ENCODE results near the gene AAGAB.

Gene AAGAB

DNA sequence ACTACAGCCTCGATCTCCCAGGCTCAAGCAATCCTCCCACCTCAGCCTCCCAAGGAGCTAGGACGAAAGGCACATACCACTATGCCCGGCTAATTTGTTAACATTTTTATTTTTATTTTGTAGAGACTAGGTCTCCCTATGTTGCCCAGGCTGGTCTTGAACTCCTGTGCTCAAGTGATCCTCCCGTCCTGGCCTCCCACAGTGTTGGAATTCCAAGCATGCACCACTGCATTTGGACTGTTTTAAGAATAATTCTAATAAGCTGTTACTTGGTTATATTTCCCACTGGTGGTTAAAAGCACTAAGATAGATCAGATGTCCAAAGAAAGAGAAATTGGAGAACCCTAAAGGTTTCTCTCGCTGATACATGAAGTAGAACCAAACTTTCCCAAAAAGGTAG, 3.1 kb downstream of the AAGAB start:
- no peak for DNase-seq

DNA sequence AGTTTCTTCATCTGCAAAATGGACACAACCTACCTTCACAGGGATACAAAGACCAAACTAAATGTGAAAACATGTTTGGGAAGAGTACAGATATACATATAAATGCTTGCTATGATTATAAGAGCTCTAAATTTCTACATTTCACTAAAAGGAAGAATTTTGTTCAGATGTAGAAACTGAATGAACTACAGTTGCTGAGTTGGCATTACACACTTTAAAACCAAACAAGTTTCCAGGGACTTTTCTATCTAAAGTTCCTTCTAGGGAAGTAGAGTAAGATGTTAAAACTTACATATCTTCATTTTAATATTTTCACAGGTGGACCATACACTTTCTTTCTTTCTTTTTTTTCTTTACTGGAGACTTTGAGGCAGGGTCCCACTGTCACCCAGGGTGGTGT, 4.6 kb downstream of the AAGAB start:
- DNase-seq: no peak

DNA sequence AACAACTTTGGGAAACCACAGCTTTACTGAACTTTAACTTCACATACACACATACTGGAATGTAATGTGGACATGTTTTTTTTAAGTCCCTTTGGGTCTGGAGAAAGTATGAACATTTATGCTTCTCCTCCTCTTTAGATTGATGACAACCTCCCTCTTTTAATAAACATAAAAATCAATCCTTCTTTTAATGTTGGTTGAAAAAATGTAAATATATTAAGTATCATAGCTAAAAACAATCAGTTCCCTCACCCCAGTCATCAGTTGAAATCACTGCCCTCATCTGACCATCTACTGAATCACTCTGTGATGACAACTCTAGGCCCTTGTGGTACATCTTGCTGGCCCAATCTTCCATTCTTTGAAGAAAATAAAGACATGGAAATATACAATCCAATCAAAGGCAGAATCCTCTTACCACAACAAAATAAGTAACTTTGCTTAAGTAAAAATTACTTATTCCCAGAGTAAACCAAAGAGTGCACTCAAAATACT, 6.4 kb downstream of the AAGAB start:
- no peak for DNase-seq

DNA sequence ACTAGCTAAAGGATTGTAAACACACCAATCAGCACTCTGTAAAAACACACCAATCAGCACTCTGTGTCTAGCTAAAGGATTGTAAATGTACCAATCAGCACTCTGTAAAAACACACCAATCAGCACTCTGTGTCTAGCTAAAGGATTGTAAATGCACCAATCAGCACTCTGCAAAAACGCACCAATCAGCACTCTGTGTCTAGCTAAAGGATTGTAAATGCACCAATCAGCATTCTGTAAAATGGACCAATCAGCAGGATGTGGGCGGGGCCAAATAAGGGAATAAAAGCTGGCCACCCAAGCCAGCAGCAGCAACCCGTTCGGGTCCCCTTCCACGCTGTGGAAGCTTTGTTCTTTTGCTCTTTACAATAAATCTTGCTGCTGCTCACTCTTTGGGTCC, 7.9 kb downstream of the AAGAB start:
- peak; percentile 13 for DNase-seq

DNA sequence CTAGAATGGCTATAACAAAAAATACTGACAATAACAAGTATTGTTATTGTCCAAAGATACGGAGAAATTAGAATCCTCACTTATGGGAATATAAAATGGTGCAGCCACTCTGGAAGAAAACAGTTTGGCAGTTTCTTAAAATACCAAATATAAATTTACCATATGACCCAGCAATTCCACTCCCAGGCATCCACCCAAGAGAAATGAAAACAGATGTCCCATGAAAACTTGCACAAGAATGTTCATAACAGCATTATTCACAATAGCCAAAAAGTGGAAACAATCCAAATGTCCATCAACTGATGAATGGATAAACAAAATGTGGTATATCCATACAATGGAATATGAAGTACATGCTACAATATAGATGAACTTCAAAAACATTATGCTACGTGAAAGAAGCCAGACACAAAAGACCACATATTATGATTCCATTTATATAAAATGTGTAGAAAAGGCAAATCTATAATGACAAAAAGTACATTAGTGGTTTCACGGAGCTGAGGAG, 9.4 kb downstream of the AAGAB start:
- DNase-seq: no peak

DNA sequence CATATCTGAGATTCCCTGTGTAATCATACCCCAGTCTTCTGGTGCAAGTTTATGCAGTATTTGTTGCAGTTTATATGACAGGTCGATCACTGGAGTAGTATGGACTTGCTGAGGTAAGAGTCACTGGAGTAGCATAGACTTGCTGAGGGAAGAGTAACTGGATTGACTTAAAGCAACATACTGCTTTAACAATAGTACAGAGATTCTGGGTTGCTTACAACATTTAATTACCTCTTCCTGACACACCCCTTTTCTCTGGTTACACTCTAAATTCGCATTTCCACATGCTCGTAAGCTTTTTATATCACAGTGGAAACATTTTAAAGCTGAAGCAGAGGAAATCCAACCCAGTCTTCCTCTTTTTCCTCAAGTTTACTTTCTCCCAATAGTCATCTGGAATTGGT, 11.8 kb downstream of the AAGAB start:
- DNase-seq: no peak

DNA sequence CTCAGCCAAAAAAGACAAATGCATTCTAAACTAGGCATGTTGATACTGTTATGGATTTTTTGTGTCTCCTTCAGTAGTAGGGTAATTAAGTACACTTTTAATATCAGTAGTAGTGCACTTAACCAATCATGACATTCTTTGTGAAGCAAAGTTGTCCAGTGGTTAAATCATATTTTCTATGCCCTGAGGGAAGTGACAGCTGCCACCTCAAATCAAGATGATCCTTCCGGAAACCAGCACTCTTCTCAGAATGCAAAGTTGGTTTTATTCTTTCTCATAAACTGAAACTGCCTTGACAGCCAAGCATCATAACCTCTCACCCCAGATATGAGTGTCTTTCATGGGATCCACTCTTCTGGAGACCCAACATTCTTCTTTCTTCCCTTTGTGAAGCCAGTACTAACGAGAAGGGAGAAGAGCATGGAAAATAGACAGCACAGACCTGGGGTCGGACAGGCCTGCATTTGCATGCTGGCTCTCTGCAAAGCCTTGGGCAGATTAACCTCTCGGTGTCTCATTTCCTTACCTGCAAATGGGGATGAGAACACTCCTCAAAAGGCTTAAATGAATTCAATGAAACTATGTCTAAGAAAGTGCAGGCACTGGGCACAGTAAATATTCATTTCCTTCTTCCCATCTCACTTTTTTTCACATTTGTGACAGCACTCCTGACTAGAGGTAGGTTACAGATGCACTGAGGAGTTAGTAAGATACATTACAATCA, 13.2 kb downstream of the AAGAB start:
- DNase-seq: peak; percentile 34

DNA sequence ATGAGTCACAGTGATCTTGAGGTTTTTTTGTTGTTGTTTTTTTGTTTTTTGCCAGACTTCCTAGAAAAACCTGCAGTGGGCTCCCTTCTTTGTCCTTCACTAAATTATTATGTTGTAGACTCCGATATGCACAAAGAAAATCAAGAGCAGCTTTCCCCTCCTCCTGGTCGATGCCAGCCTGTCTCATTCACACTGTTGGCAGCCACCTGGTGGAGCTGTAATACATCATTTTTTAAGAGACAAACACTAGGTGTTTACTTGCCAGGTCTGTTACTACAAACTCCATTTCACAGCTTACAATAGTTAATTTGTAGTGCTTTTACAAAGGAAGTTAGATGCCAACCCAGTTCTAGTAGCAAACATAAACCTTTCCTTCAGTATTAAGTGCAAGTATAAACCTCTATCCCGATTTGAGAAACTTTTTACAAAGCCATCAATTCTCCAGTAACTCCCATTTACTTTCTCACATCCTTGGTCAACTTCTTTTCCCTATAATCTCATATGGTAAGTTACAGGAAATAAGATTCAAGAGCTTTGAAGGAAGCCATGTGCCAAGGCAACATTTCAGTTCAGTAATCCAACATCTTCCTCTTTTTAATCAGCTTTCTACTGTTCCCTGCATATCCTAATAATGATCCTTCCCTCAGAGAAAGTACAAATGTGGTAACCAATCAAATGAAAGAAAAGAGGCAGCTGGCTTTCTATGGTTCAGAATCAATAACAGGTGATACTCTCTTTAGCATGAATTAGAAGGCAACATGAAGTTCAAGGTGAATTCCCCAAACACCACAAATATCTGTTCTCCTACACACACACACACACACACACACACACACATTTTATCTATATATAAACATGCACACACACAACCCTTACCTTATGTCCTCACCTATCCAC, 14.0 kb downstream of the AAGAB start:
- peak; percentile 13 for DNase-seq

DNA sequence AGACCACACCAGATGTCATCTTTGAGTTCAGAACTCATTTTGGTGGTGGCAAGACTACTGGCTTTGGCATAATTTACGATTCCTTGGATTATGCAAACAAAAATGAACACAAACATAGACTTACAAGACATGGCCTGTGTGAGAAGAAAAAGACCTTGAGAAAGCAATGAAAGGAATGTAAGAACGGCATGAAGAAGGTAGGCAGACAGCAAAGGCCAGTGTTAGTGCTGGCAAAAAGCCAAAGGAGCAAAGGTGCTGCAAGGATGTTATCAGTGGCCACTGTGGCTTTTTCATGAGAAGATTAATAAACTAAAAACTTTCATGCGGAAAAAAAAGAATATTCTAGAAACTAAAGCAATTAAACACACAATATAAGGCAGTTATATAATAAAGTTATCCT, 21.9 kb downstream of the AAGAB start:
- no peak for DNase-seq

DNA sequence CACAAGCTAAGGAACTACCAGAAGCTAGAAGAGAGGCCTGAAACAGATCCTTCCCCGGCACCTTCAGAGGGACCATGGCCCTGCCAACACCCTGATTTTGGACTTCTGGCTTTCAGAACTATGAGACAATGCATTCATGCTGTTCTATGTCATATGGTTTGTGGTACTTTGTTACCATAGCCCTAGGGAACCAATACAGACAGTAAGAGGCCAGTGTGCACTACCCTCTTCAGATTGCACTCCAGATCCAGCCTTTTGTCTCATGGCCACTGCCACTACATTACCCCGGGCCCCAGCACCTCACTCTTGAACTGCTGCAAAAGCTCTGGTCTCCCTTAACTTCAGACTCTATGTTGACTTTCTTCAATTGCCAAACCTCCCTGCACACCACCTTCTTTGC, 24.0 kb downstream of the AAGAB start:
- DNase-seq: no peak

DNA sequence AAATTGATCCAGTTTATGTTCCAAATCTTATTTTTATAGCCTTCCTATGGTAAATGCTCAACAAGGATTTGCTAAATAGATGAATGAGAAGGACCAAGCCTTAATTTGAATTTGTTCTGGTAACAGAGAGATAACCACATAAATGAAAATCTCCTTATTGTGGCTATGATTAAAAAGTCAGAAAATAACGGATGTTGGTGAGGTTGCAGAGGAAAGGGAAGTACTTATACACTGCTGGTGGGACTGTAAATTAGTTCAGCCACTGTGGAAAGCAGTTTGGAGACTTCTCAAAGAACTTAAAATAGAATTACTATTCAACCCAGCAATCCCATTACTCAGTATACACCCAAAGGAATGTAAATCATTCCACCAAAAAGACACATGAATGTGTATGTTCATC, 26.2 kb downstream of the AAGAB start:
- no peak for DNase-seq

DNA sequence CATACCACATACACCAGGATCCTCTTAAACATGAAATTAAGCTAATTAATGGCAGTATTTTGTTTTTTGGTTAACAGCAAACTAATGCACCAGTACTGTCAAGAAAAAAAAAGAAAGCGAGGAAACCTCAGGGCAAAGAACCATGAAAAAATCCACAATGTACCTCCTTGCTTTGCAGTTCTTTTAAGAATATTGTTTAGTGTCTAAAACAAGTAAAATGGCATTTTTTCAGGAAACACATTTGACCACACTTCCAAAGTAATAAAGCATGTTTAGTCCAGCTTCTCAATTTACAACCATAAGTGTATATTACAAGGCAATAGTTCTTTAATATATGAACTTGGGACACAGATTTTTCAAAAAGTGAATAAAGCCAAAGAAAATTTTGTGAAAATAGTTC, 26.6 kb downstream of the AAGAB start:
- no peak for DNase-seq

DNA sequence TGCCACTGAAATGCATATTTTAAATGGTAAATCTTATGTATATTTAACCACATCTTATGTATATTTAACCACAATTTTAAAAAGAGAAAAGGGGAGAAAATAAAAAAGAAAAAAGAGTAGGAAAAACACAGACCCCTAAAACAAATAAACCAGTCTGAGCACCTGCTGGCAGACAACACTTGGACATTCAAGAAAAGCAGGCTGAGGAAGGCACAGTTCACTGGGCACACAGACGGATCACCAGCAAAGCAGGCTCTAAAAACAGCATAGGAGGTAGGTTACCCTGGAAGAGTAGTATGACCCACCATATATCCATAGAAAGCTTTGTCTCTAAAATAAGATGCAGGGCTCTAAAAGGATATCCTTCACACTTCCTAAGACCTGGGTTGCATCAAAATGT, 27.0 kb downstream of the AAGAB start:
- no peak for DNase-seq

DNA sequence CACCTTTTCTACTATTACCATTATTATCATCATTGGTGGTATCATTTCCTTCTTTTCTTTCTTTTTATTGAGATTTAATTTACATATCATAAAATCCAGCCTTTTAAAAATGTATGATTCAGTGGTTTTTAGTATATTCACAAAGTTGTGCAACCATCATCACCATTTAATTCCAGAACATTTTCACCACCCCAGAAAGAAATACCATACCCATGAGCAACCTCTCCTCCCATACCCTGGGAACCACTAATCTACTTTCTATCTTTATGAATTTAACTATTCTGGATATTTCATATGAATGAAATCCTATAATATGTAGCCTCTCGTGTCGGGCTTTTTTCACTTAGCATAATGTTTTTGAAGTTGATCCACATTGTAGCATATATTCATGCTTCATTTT, 29.1 kb downstream of the AAGAB start:
- no peak for DNase-seq

DNA sequence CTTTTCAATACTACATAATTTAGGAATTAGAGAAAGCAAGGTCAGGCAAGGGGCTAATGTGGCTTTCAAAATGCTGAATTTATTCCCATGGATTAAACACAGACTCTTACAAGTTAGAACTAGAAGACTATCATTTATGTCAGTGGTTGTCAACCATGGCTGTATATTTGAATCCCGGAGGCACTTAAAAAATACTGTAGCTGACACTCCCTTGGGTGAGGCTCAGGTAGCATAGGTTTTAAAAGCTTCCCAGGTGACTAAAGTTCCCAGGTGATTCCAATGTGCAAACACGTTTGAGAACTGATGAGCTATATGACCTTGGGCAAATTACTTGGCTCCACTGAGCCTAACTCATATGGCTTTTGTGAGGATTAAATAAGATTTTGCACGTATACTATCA, 29.6 kb downstream of the AAGAB start:
- no peak for DNase-seq

DNA sequence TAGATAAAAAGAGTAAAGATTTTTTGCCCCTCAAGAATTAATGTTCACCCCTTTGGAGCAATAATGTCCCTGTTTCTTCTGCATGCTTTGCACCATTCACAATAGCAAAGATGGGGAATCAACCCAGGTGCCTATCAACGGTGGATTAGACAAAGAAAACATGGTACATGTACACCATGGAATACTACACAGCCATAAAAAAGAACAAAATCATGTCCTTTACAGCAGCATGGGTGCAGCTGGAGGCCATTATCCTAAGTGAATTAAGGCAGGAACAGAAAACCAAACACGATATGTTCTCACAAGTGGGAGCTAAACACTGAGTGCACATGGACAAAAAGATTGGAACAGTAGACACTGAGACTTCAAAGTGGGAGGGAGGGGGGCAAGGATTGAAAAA, 35.2 kb downstream of the AAGAB start:
- DNase-seq: no peak

DNA sequence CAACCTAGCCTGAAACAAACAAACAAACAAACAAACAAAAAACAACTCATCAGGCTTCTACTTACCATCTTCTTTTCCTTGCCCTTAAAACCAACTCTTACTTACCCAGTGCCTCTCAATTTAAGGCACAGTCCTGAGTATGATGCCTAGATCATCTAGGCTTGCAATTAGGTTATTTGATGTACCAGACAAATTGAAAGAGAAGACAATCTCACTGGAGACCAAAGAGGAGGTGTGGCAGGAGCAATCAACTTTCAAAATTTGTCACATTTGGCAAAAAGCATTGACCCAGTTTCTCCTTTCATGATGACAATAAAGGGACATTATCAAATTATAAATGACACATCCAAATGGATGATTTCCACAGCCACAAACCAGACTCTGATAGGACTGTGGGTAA, 36.0 kb downstream of the AAGAB start:
- DNase-seq: no peak

DNA sequence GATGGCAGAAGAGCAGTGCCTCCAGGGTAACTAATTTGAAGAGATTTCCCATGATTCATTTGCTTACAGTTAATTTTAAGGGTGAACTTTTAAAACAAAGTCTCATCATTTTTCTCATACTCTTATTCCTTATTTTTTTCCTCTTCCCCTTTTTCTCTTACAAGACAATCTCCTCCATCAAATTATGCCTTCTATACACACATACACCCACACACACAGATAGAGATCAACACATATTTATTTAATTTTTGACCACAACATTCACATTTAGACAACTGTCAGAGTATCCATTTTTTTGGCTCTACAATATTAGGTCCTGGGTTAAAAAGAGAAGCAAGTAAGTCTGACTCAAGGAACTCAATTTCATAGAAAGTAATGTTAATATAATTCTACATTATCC, 37.6 kb downstream of the AAGAB start:
- no peak for DNase-seq

DNA sequence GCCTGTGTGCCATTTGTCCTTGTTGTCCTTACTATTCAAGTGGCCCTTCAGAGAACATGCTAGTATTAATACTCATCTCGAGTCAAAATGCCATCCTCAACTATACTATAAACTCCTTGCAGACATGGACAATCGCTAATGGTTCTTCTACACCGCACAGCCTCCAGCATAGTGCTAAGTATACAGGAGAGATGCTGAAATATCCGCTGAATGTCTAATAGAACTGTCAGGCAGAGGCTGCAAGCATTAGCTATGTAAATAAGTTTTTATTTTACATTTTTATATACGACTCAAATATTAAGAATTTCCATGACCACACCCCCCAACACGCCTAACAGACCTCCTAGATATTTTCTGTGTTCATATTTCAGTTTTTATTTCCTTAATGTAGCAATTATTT, 39.4 kb downstream of the AAGAB start:
- DNase-seq: no peak

DNA sequence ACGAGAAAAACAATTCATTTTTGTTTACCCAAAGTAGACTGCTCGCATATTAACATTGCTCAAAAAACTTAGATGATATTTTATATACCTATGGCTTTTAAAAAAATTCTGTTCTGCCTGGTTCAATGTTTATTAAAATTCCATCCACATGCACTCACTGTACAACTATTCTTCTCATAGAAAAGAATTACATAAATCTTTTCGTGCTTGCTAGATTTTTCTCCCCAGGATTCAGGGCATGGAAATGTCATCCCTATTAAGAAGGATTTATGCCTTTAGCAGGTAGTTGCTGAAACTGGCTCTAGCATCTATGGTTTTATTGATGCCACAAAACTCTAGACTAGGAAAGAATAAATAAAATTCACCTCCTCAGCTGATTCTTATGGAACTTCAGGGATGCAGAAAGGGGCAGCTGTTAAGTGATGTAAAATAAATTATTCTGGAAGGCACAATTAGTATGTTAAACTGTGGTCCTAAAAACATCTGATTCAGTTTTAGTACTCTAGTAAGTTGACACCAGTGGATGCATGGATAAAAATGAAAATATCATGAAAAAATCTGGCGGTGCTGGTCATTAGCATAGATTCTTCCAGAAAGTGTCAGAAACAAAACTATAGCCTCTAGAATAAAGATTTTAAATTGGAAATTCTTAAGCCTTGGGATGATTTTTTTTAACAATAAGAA, 41.6 kb downstream of the AAGAB start:
- DNase-seq: no peak

DNA sequence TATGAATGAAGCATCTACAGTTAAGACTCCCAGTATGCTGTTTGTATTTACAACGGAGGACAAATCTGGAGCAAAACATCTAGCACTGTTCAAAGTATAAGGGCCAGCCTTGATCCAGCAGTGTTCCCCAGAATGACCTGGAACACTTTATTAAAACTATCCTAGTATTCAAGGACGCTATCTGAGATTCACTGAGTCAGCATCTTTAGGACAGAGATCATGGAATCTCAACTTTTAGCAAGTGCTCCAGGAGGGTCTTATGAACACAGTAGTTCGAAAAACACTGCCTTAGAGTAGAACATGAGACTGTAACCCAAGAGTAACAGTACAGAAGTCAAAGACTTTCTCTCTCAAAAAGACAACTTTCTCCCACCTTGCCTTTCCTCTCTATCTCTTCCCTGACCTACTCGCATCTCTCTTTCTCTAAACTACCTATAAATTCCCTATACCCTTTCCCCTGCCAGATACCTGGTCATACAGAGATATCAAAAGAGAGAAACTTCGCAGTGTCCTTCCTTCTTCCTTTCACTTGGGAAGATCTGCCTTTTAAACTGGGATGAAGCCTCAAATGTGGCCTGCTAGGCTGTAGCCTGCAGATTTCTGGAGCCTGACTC, 43.8 kb downstream of the AAGAB start:
- DNase-seq: no peak

DNA sequence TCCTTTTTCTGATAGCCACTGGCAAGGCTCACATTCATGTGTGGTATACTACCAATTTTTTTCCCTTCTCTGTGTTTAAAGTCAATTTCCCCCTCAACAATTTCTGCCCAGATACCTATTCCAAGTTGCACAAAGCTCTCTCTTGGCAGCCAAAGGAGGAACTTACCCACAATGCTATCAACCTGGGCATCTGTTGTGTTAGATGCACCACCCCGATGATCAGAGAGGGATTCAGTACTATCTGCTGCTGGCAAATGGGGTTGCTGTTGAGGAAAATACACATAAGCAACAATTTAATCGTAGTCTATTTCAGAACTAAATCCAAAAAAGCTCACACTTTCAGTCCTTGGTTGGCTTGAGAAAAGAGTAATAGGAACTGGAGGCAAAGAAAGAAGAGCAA, 46.1 kb downstream of the AAGAB start:
- DNase-seq: no peak

Measured in activated CD4-positive, alpha-beta T cell treated with anti-CD3 and anti-CD28 coated beads for 48 hours (primary cell).